ENCODE data around the gene ERP44. TPM values are rescaled to one million over a fixed set of nuclear protein-coding genes. Genes with fewer than 3 reads are reported as not detected.
"Not testable (repeated sequence)": the region's sequence is repeated elsewhere in the genome, so short reads cannot be mapped to it uniquely, and the experiment has no call there.

Gene ERP44
- total RNA-seq, 2 donors from 2014 or later = 11.2 to 11.5 TPM

DNA sequence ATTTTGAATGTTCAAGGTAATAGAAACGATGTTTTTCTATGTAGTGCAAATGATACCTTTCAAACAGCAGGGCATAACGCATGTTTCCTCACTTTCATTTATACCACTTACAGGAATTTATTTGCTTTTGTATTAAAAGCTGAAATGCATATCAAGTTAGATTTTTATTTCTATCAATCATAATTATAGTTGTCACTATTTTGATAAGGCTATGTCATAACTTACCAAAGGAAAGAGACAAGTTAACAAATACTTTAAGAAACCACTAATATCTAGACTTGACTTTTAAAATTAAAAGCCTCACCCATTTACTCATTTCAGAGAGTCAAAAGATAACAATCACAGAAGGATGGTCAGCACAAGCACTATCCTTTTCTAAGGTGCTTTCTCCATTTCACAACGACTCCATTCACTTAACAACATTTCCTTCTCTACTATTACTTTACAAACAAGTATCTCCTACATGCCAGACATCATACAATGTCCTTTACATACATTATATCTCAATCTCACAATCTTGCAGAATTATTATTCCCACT is 12.6 kb downstream of the ERP44 start:
- Histone ChIP-seq H3K27ac (no peak overlapping the region), H3K27me3 (no peaks in the 10 kb centered on the region), H3K4me3 (no peak overlapping the region), H3K9me3 (no peaks in the 10 kb centered on the region), H3K36me3 (replicated peaks in 1 of 2; ENCODE audit: insufficient read depth in 1 of 2, low read depth in 2 of 2) (no peaks in the 10 kb centered on the region), H3K4me1 (peaks cover 26% of the 10 kb centered on the region)
- intact Hi-C loops (cut with DNase I) = no loop called here
- 63 to 67% methylated on average over 3 of the region's 3 CpGs for WGBS, 2 donors
- DNase-seq (no peak), ATAC-seq (no peak)
- no peak for TF ChIP-seq POLR2A (IDR thresholded peaks at IDR 0.05)
- TF ChIP-seq, protein P1, sequence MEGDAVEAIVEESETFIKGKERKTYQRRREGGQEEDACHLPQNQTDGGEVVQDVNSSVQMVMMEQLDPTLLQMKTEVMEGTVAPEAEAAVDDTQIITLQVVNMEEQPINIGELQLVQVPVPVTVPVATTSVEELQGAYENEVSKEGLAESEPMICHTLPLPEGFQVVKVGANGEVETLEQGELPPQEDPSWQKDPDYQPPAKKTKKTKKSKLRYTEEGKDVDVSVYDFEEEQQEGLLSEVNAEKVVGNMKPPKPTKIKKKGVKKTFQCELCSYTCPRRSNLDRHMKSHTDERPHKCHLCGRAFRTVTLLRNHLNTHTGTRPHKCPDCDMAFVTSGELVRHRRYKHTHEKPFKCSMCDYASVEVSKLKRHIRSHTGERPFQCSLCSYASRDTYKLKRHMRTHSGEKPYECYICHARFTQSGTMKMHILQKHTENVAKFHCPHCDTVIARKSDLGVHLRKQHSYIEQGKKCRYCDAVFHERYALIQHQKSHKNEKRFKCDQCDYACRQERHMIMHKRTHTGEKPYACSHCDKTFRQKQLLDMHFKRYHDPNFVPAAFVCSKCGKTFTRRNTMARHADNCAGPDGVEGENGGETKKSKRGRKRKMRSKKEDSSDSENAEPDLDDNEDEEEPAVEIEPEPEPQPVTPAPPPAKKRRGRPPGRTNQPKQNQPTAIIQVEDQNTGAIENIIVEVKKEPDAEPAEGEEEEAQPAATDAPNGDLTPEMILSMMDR (IDR thresholded peaks at IDR 0.05) = no peak

DNA sequence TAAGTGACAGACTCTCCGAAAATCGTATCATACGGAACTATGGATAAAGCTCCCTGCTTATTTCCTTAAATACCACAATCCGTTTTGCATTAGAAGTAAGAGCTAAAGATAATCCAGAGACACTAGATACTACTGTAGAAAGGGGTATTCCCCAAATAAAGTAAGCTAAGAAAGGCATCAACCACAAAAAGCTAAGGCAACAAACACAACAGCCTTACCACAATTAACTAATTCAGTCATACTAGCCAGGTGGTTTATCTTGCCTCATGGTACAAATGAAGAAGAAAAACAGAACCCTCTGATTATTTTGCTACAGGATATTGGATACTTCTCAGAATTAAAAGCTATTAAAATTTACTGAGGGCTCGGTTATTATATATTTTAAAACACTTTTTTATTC is 14.1 kb downstream of the ERP44 start:
- Histone ChIP-seq H3K36me3 (replicated peaks in 1 of 2; ENCODE audit: insufficient read depth in 1 of 2, low read depth in 2 of 2) (no peaks in the 10 kb centered on the region), H3K9me3 (no peaks in the 10 kb centered on the region), H3K4me3 (no peak overlapping the region), H3K4me1 (peaks cover 19% of the 10 kb centered on the region), H3K27me3 (no peaks in the 10 kb centered on the region), H3K27ac (no peak overlapping the region)
- WGBS, 2 donors = 66 to 75% methylated on average over 5 of the region's 5 CpGs
- DNase-seq (no peak), ATAC-seq (no peak)
- intact Hi-C loops (cut with DNase I) = no loop called here
- TF ChIP-seq POLR2A (IDR thresholded peaks at IDR 0.05) = no peak
- TF ChIP-seq, protein P1 (IDR thresholded peaks at IDR 0.05) = no peak

DNA sequence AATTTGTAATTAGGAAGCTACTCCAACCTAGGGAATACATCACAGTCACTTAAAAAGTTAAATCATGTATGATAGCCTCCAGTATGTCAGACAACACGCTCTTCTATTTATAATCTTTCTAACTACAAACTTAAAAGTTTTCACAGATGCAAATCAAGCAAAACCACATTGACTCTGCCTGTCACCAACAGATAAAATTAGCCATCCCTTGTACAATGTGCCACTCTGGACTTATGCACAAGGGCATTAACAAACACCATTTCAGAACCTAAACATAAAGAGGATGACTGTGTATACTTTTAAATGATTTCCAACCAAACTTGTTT is 14.7 kb downstream of the ERP44 start:
- Histone ChIP-seq H3K4me3 (no peak overlapping the region), H3K4me1 (peaks cover 18% of the 10 kb centered on the region), H3K9me3 (no peaks in the 10 kb centered on the region), H3K36me3 (replicated peaks in 1 of 2; ENCODE audit: insufficient read depth in 1 of 2, low read depth in 2 of 2) (no peaks in the 10 kb centered on the region), H3K27ac (no peak overlapping the region), H3K27me3 (no peaks in the 10 kb centered on the region)
- DNase-seq (no peak), ATAC-seq (no peak)
- intact Hi-C loops (cut with DNase I) = no loop called here
- whole genome bisulfite sequencing, 2 donors = 60 to 63% methylated on average over 1 of the region's 1 CpG
- TF ChIP-seq POLR2A (IDR thresholded peaks at IDR 0.05) = no peak
- TF ChIP-seq, protein P1 (IDR thresholded peaks at IDR 0.05) = no peak

DNA sequence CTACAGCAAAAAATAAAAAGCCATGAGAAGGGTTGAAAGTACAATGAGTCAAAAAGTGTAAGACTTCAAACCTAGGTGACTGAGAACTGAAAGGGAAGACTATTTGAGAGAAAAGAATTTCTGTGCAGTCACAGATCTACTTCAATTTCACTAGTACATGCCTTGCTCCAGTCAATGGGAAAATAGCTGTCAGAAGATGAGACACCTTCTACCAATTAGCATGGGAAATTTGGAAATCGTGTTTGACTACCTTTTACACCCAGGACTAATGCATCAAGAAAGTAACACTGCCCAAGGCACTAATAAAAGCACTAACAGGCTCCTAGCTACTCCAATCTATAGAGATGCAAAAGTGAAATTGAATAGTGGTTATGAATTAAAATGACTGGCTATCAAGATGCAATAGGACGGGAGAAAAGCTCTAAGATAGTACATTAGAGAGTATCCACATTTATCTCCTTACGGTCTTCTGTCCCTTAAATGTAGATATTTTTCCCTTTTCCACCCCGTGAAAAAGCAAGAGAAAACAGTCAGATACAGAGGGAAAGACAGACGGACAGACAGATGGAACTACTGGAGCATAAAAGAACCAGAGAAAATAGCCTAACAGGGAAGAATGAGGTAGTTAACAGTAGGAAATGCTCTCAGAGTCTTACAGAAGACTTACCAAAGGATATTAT is 15.2 kb downstream of the ERP44 start:
- no peaks in the 10 kb centered on the region for H3K36me3 ChIP-seq (replicated peaks in 1 of 2; ENCODE audit: insufficient read depth in 1 of 2, low read depth in 2 of 2)
- no peak overlapping the region for H3K4me3 ChIP-seq
- no peaks in the 10 kb centered on the region for H3K9me3 ChIP-seq
- TF ChIP-seq POLR2A (IDR thresholded peaks at IDR 0.05) = no peak
- TF ChIP-seq, protein P1 (IDR thresholded peaks at IDR 0.05) = no peak
- DNase-seq = no peak
- ATAC-seq = no peak
- 56 to 69% methylated on average over 5 of the region's 5 CpGs for WGBS, 2 donors
- H3K4me1 ChIP-seq = peaks cover 18% of the 10 kb centered on the region
- intact Hi-C loops (cut with DNase I) = no loop called here
- H3K27ac ChIP-seq = no peak overlapping the region
- no peaks in the 10 kb centered on the region for H3K27me3 ChIP-seq

DNA sequence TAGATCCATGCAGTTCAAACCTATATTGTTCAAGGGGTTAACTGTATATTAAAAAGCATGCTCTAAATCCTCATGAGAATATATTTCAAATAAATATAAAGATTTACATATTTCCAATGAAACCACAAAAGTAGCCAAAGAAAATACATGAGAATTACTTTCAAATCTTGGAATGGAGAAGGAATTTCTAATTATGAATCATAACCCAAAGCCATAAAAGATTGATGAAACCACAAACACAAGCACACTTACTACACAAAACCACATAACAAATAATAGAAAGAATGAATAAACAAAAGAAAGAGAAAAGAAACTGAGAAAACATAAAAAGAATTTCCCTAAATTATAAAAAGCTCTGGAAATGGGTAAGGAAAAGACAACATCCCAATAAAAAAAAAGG is 16.0 kb downstream of the ERP44 start:
- intact Hi-C loops (cut with DNase I) = no loop called here

DNA sequence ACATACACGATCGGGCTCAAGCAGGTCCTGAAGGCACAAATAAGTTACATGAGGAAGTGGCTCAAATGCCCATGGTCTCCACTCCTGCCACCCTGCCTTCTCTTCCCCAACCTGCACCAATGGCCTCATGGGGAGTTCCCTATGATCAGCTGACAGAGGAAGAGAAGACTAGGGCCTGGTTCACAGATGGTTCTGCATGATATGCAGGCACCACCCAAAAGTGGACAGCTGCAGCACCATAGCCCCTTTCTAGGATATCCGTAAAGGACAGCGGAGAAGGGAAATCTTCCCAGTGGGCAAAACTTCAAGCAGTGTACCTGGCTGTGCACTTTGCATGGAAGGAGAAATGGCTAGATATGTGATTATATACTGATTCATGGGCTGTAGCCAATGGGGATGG is 22.5 kb downstream of the ERP44 start:
- DNase-seq; ATAC-seq; H3K27ac ChIP-seq; H3K4me3 ChIP-seq; H3K27me3 ChIP-seq; intact Hi-C loops (cut with DNase I); H3K36me3 ChIP-seq (replicated peaks in 1 of 2; ENCODE audit: insufficient read depth in 1 of 2, low read depth in 2 of 2); H3K9me3 ChIP-seq: not testable (repeated sequence)
- peaks cover 27% of the 10 kb centered on the region for H3K4me1 ChIP-seq
- 92 to 96% methylated on average over 4 of the region's 4 CpGs for WGBS, 2 donors

More for the DNA sequence above, 16.0 kb downstream of the ERP44 start:
- no peak for DNase-seq
- no peak for ATAC-seq
- Histone ChIP-seq H3K36me3 (replicated peaks in 1 of 2; ENCODE audit: insufficient read depth in 1 of 2, low read depth in 2 of 2) (no peaks in the 10 kb centered on the region), H3K9me3 (no peaks in the 10 kb centered on the region), H3K4me3 (no peak overlapping the region), H3K27ac (no peak overlapping the region), H3K4me1 (peaks cover 19% of the 10 kb centered on the region), H3K27me3 (no peaks in the 10 kb centered on the region)
- TF ChIP-seq POLR2A (IDR thresholded peaks at IDR 0.05) = no peak
- TF ChIP-seq, protein P1 (IDR thresholded peaks at IDR 0.05) = no peak
